ENCODE results near the gene GRIPAP1.
"Not testable (repeated sequence)": the region's sequence is repeated elsewhere in the genome, so short reads cannot be mapped to it uniquely, and the experiment has no call there.

Gene GRIPAP1

DNA sequence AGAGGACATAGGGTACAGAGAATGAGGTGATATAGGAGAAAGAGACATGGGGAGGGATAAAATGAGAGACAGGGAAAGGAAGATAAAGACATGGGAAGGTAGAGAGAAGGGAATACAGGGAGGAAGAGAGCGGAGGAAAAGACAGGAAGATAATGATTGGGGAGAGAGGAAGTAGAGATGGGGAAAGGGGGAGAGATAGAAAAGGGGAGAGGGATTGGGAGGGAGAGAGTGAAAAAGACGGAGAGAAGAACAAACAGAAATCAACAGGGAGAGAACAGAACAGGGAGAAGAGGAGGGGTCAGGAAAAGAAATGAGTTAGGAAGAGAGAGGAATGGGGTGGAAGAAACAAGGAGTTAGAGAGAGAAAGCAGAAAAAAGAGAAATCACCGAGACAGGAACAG, 4.6 kb downstream of the GRIPAP1 start:
- DNase-seq (ENCODE audit: low spot score): no peak

DNA sequence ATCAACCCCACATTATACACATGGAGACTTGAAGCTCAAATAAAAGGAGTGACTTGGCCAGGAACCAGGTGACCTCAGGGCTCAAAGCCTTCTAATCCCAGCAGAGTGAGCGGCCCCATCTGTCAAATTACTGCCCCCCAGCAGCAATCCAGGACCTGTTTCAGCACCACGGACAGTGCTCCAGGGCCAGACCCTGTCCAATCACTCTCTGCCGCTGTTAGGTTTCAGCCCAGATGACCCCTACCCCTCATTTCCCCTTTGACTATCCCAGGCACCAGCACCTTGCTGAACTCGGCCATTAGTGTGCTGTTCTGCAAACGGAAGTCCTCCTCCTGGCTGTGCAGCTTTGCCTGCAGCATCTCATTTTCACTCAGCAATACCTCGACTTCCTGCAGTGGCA, 5.1 kb downstream of the GRIPAP1 start:
- DNase-seq (ENCODE audit: low spot score): no peak

DNA sequence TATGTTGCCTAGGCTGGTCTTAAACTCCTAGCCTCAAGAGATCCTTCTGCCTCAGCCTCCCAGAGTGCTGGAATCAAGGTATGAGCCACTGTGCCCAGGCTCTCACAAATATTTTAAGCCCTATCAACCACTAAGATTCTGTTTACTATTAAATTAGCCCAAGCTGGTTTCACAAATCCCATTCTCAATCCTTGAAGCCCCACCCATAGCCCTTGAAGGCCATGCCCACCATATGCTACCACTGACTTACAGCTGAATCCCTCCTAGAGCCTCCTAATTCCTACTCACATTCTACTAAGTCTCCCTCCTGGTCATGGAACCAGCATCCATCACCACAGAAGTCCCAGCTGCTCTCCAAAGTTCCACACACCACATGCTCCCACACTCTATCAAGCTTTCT, 9.7 kb downstream of the GRIPAP1 start:
- DNase-seq (ENCODE audit: low spot score): no peak

GRCh38 chrX:48989483-48989882, 12.6 kb downstream of the GRIPAP1 start:
- DNase-seq (ENCODE audit: low spot score): no peak

DNA sequence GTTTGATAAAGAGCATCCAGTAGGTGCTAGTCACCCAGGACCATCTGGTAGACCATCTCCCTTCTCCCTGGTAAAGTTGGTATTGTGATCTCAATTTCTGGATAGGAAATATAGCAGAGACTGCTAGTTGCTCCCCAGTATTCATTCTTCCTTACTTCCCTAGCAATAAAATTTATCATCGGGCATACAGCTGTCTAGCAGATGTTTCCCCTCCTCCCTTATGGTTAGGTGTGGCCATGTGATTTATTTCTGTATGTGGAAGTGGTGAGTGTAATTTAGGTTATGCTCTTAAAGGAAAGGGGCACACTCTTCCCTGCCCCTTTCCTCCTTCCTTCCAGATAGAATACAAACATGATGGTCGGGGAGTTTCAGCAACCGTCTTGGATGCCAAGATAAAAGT, 18.2 kb downstream of the GRIPAP1 start:
- no peak for DNase-seq (ENCODE audit: low spot score)

DNA sequence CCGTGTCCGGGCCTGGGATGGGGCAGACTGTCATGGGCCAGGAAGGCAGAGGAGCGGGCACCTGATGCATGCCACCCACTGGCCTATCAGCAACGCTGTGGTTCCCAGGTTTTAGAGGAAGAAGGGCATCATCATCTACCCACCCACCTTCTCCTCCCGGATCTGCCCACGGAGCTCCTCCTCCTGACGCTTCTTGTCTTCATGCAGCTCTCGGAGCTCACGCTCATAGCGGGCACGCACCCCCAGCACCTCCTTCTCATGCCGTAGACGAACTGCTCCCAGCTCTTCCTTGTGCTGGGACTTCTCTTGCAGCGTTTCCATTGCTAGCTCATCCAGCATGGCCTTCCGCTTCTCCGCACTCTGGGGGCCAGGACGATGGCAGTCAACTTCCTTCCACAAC, 19.0 kb downstream of the GRIPAP1 start:
- DNase-seq (ENCODE audit: low spot score): no peak

DNA sequence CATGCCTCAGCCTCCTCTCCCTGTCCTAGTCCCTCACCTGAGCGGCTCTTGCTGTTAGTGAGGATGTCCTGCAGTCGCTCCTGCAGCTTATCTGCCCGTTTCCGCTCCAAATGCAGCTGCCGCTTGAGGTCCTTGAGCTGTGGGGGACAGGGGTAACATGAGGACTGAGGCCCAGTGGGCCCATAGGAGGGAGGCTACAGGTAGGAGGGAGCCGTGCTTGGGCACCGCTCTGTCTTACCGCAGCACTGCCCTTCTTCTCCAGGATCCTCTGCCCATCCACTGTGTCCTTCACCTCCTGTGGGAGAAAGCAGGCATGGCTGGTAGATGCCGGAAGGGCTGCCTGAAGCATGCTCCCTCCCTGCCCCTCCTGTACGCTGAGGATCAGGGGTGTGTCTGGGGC, 20.9 kb downstream of the GRIPAP1 start:
- no peak for DNase-seq (ENCODE audit: low spot score)

DNA sequence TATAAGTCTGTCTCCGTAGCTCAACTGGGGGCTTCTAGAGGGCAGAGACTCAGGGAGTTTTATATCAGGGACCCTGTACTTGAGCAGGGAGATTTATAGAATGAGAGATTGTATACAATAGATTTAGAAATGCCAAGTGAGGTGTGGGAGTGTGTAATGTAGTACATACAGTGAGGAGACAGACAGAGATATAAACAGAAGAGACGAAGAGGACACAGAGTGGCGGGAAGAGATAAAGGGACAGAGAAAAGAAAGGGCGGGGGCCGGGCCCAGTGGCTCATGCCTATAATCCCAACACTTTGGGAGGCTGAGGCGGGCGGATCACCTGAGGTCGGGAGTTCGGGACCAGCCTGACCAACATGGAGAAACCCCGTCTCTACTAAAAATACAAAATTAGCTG, 21.7 kb downstream of the GRIPAP1 start:
- not testable (repeated sequence) for DNase-seq (ENCODE audit: low spot score)

DNA sequence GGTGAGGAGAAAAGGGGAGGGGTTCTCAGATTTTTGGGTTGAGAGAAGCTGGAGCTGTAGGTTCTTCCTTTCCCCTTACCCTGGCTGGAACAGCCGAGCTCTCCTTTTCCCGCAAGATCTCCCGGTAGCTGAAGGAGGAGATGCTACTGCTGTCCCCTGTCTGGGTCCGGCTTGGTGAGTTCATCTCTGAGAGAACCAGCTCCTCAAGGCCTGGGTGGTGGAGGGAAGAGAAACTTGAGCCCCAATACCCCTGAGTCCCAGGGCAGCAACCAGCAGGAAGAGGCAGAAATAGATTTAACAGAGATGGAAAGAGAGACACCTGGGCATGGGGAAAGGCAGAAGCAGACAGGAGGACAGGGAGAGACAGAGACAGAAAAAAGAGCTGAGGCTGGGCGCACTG, 23.8 kb downstream of the GRIPAP1 start:
- no peak for DNase-seq (ENCODE audit: low spot score)

- DNase-seq (ENCODE audit: low spot score): no peak
These were observed 26.0 kb downstream of the GRIPAP1 start for GRCh38 chrX:48976086-48976485.

- DNase-seq (ENCODE audit: low spot score): no peak
These were observed 26.5 kb downstream of the GRIPAP1 start for GRCh38 chrX:48975541-48975940.

- no peak for DNase-seq (ENCODE audit: low spot score)
These were observed 27.0 kb downstream of the GRIPAP1 start for GRCh38 chrX:48975041-48975440.

DNA sequence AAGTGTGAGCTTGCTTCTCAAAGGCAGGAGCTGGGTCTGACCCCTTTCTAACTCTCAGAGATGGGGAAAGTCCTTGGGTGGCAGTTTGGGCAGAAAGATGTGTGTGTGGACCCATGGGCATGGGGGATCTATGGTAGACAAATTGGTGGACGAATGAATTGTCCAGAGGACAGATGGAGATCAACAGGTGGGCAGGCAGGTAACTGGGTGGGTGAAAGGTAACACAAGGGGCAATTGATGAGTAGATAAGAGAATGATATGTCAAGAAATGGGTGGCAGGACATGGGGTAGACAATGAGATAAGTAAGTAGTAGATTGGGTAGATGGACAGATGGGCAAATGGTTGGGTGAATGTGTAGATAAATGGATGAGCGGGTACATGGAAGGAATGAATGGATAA, 27.5 kb downstream of the GRIPAP1 start:
- no peak for DNase-seq (ENCODE audit: low spot score)

DNA sequence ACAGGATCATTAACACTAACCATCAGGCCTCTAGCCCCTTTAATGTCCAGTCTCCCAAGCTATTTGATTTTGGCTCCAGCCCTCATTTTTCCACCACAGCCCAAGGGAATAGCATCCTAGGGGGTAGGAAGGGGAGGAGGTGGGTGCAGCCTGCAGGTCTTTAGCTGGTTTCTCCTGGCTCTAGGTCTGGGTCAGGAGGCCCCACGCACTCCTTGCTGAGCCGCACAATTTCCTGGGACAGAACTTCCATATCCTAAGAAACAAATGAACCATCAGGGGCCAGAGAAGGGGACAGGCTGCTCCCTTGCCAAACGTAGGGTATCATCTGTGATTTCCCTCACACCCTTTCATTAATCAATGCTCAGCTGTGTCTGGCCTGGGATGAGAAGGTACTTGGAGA, 28.0 kb downstream of the GRIPAP1 start:
- no peak for DNase-seq (ENCODE audit: low spot score)

GRCh38 chrX:48972220-48973164, 29.6 kb downstream of the GRIPAP1 start:
- DNase-seq (ENCODE audit: low spot score): peak; percentile 54

DNA sequence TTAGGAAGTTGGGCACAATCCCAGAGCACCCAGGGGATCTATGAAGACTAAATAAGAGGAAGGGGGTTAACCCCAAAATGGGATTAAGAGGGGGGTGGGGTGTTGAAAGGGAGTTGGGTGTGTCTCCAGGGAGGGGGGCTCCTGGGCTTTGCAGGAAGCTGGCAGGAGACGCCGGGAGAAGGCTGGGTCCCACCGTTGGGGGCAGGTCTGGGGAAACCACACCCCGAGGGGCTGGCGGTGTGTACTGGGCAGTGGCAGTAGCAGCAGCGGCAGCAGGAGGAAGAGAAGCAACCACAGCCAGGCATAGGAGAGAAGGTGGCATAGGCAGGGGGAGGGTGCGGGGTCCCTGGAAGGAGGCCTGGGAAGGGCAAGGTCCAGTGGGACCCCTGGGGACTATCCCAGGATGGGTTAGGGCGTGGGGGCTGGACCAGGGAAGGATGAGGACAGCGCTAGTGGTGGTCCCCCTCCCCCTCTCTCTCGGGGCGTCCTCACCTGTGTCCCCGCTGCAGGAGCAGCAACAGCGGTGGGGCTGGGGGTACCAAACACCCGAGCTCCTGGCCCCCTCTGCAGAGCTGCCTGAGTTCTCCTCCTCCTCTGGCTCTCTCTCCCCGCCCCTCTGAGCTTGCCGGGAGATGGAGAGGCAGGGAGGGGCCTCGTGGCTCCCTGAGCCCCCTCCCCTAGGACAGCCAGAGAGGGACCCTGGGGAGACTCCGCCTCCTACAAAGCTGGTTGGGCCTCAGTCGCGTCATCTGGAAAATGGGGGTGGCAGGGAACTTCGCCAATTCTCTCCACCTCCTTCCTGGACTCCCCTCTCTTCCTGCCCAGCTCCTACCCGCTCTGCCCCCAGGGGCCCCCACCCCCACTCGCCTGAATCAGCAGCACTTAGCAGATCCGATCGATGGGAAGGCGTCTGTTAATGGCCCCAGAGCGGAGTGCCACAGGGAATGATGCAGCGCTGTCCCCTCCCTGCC, 30.5 kb downstream of the GRIPAP1 start, which contains the start of gene KCND1:
TSS of gene KCND1 (minus strand) at position 596 of the 971 bp plus-strand sequence. CDS start 1,573 bp downstream, outside the sequence.
- DNase-seq (ENCODE audit: low spot score): peak; percentile 48

GRCh38 chrX:48969471-48969870, 32.6 kb downstream of the GRIPAP1 start:
- no peak for DNase-seq (ENCODE audit: low spot score)

- DNase-seq (ENCODE audit: low spot score): no peak
These were observed 33.7 kb downstream of the GRIPAP1 start for GRCh38 chrX:48968377-48968776.

GRCh38 chrX:48966796-48967579, 35.1 kb downstream of the GRIPAP1 start:
- DNase-seq (ENCODE audit: low spot score): peak; percentile 77

DNA sequence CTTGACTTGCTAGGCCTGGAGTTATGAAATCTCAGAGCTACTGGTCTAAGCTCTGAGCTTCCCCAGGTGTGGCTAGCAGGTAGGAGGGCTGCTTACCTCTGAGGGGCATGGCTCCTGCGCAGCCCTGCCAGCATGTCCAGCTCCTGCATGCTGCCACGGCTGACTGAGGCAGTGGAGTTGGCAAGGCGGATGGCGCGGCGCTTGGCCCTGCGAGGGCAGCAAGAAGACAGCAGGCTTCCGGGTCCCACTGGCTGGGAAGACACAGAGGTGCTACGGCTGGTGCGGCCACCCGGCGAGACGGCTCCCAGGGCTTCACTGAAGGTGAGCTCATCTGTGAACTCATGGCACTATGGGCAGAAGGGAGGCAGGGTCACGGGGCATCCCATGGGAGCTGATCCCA, 36.1 kb downstream of the GRIPAP1 start:
- no peak for DNase-seq (ENCODE audit: low spot score)

DNA sequence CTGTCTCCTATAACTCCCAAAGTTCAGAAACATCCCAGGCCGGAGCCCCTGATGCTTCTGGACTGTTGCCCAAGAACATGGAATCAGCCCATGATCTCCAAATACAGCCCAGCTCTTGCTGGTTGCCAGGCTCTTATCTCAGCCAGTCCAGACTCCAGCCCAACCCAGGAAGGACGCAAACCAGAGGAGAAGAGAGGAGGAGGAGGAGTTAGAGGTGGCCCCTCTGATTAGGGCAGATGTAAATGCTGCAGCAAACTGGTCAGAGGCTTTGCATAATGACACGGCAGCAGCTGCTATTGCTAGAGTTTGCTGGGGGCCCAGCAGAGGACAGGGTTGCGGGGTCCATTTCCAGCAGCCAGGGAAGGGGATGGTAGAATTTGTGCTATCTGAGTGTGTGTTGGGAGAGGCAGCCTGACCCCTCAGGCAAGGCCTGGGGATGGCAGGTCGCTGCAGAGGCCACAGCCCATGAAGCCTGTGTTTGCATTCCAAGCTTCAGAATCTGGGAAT, 40.4 kb downstream of the GRIPAP1 start:
- DNase-seq (ENCODE audit: low spot score): no peak

GRCh38 chrX:48960291-48960690, 41.8 kb downstream of the GRIPAP1 start:
- peak; percentile 21 for DNase-seq (ENCODE audit: low spot score)

All from cerebellar cortex (tissue), 1 donor.